ENCODE data around the gene HES2.

- TF ChIP-seq CTCF (IDR thresholded peaks at IDR 0.05) (no peak), POLR2A (IDR thresholded peaks at IDR 0.05) (no peak)
Observed at GRCh38 chr1:6389971-6390370, 29.7 kb downstream of the HES2 start.

Measured in heart left ventricle (tissue), 13 donors.